Mucosa of descending colon (tissue), 3 donors: ENCODE results near the gene DNAJB13. TPM values are rescaled to one million over a fixed set of nuclear protein-coding genes. Genes with fewer than 3 reads are reported as not detected.

ENCODE experiments used
- ATAC-seq: fragments of 200-7000 bp; cut with Tn5 transposase; one replicate; pipeline ENCODE4 v1.9.1; 2020; ENCODE audit warnings: mild to moderate bottlenecking, moderate library complexity
- DNase-seq, 3 donors: peaks; one replicate each; pipeline ENCODE4 v3.0.0-alpha.2; 2020
- H3K36me3 ChIP-seq: fragments of 200-600 bp; one replicate; pipeline ENCODE4 v1.8.0; 2021; ENCODE audit warnings: low read depth, mild to moderate bottlenecking
- H3K4me1 ChIP-seq: fragments of 200-600 bp; one replicate; pipeline ENCODE4 v1.8.0; 2021; ENCODE audit warnings: low read depth, mild to moderate bottlenecking
- H3K4me3 ChIP-seq: fragments of 200-600 bp; one replicate; pipeline ENCODE4 v1.8.0; 2021; ENCODE audit warnings: mild to moderate bottlenecking
- H3K9me3 ChIP-seq: fragments of 200-600 bp; one replicate; pipeline ENCODE4 v1.8.0; 2021; ENCODE audit warnings: mild to moderate bottlenecking
- intact Hi-C, 2 donors: fragments of 100-400 bp; cut with DNase I in 1 of 2; cut with micrococcal nuclease in 1 of 2; formaldehyde crosslinking; loops; one replicate each; pipeline versions ENCODE4 v1.11.0 to v1.11.1; 2022; cut with DNase I, micrococcal nuclease
- total RNA-seq, 3 donors: library from RNA; stranded (reverse); fragmentation: NEBNext Ultra II Directional in 2 of 3; extraction: Animal tissue kit (Norgen Biotek cat#: 25700) in 2 of 3; gene quantifications; one replicate each; pipeline versions ENCODE4 v1.2.1 to v1.2.4, GENCODE V29; 2021 to 2023
- TF ChIP-seq, protein P1 (sequence below): fragments of 200-600 bp; IDR thresholded peaks from one replicate; pipeline ENCODE4 v1.8.0; 2022; ENCODE audit warnings: antibody characterized with exemption, mild to moderate bottlenecking
- donor health status: DM: no; HTN: no; CAD: no; lungs with moderate emphysema.
- donor health status: DM: no; HTN: no; CAD: no.
- donor health status: DM: no; HTN: yes; CAD: no.

The DNAJB13 gene
- total RNA-seq, 3 donors from 2014 or later: not detected

DNA sequence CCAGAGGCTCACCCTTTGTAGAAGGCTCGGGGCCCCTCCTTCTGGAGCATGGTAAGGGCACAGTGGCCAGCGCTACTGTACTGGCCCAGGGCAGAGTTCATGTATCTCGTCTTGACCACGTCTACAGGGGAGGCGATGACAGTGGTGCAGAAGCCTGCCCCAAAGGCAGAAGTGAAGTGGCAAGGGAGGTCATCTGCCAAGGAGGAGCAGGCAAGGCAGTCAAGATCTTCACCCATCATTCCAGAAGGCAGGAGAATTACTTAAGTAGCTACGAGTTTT, 24.6 kb downstream of the DNAJB13 start:
- peaks cover 25% of the 10 kb centered on the region for H3K4me1 ChIP-seq
- ATAC-seq (no peak), DNase-seq (no peak)
- no peak overlapping the region for H3K4me3 ChIP-seq
- intact Hi-C loops: no loop called here
- no peaks in the 10 kb centered on the region for H3K36me3 ChIP-seq
- TF ChIP-seq, protein P1, sequence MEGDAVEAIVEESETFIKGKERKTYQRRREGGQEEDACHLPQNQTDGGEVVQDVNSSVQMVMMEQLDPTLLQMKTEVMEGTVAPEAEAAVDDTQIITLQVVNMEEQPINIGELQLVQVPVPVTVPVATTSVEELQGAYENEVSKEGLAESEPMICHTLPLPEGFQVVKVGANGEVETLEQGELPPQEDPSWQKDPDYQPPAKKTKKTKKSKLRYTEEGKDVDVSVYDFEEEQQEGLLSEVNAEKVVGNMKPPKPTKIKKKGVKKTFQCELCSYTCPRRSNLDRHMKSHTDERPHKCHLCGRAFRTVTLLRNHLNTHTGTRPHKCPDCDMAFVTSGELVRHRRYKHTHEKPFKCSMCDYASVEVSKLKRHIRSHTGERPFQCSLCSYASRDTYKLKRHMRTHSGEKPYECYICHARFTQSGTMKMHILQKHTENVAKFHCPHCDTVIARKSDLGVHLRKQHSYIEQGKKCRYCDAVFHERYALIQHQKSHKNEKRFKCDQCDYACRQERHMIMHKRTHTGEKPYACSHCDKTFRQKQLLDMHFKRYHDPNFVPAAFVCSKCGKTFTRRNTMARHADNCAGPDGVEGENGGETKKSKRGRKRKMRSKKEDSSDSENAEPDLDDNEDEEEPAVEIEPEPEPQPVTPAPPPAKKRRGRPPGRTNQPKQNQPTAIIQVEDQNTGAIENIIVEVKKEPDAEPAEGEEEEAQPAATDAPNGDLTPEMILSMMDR: no peak
- no peaks in the 10 kb centered on the region for H3K9me3 ChIP-seq

DNA sequence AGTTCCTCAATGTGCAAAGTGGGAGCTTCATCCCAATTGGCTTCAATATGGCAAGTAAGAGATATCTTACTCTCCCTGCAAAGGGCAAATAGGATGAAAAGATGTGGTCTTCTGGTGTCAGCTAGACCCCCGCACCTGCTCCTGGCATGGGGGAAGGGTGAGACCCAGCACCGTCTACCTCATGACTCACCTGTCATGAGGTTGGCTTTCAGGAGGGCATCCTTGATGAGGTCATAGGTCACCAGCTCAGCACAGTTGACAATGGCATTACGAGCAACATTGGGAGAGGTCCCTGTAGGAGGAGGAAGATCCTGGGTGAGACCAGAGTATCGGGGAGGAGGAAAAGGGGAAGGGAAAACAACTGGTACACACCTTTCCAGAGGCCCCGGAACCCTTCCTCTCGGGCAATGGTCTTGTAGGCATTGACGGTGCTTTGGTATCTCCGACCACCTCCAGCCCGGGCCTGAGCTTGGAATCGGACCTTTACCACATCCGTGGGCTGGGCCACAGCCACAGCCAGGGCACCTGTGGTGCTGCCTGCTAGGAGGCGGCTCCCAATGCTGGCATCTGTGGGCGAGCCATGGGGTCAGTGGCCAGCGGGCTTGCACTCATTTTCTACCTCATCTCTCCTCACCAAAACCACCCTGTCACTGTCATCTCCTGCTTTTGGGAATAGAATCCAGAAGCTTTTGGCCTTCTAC, 25.8 kb downstream of the DNAJB13 start:
- H3K4me3 ChIP-seq: no peak overlapping the region
- H3K9me3 ChIP-seq: no peaks in the 10 kb centered on the region
- peaks cover 28% of the 10 kb centered on the region for H3K4me1 ChIP-seq
- H3K36me3 ChIP-seq: no peaks in the 10 kb centered on the region
- ATAC-seq: no peak
- peak in 1 of 3 donors; percentile 24 for DNase-seq
- TF ChIP-seq, protein P1: no peak
- intact Hi-C loops: no loop called here

DNA sequence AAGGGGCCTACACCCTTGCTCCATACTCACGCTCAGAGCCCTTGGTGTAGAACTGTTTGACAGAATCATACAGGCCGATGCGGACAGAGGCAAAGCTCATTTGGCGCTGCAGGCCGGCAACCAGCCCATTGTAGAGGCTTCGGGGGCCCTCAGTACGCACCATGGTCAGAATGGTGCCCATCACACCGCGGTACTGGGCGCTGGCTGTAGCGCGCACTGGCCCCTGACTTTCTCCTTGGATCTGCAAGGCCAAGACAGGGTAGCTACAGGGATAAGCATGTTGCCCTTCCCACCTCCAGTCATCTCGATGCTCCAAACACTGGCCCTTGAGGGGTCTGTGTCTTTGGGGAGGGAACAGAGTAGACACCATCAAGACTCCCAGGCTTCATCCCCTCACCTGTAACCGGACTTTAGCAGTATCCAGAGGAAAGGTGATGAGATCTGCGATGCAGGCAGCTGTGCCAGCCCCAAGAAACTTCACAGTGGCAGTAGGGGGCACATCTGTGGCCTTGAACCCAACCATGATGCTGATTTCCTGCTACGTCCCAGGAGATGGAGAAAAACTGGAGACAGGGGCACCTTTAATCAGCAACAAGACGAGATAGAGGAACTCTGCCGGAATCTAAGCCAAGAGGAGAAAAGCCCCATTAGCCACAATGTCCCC, 27.2 kb downstream of the DNAJB13 start:
- ATAC-seq: no peak
- no peak for DNase-seq
- Histone ChIP-seq H3K4me3 (no peak overlapping the region), H3K4me1 (peaks cover 31% of the 10 kb centered on the region), H3K9me3 (no peaks in the 10 kb centered on the region), H3K36me3 (no peaks in the 10 kb centered on the region)
- TF ChIP-seq, protein P1: no peak
- intact Hi-C loops: no loop called here

DNA sequence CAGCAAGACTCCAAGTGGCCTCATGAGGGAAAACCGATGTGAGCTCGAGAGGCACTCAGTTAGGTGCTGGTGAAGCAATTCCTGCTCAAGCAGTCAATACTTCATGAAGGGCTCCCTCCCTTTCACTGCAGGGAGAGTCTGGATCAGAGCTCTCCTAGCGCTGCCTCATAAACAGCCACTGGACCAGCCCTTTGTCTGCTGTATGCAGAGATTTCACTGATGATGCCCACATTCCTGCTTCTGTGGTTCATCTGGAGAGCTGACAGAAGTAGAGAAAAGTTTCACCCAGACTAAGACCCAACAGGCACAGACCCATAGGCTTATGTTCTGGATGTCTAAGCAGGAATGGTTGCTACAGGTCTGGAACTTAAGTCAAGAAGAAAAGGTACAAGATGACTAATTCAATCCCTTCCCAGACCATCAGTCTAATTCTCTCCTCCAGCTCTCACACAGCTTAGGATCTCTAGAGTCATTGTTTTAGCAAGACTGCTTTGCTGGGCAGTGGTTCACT, 27.8 kb downstream of the DNAJB13 start:
- ATAC-seq (no peak), DNase-seq (no peak)
- H3K36me3 ChIP-seq: no peaks in the 10 kb centered on the region
- intact Hi-C loops: no loop called here
- TF ChIP-seq, protein P1: no peak
- H3K4me1 ChIP-seq: peaks cover 28% of the 10 kb centered on the region
- no peaks in the 10 kb centered on the region for H3K9me3 ChIP-seq
- H3K4me3 ChIP-seq: no peak overlapping the region

DNA sequence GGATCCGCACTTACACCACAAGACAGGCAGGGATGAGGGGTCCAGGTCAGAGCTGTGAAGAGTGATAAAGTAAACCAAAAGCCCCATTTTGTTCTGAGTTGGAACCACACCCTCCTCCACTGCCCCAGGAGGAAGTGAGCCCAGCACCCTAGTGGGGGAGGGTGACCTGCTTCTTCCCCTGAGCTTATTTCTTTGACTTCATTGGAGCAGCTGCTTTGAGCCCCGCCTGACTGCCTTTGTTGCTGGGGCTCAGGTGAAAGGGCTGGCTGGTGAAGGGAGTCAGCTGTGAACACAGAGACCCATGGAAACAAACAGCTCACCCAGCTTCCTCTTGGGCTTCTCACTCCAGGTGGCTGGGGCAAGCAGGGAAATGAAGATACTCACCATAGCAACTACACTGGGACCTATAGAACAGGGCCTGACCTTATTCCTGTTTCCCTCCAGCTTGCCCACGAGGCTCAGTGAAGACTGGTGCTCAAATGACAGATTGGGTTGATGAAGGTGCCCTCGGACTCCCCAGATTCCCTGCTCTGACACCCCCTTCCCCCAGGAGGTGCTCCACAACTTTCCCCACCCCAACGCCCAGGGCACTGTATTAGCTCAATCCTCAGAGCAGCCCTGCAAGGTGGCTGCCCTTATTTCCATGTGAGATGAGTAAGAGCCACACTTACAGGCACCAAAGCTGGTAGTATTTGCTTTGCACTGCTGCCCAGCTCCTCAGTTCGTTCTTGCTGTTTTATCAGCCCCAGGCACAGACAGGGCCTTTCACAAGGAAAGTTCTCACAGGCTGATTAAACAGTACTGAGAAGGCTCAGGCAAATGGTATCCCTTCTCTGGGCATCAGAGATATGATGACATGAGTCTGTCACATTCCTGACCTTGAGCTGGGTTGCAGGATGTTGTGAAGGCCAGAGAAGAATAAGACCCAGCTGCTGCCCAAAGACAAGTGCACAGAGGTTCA, 29.5 kb downstream of the DNAJB13 start:
- peak; percentile 62 for ATAC-seq
- DNase-seq: peak; percentile 79 to 90 (median 84)
- H3K4me1 ChIP-seq: peaks cover 22% of the 10 kb centered on the region
- no peak overlapping the region for H3K4me3 ChIP-seq
- TF ChIP-seq, protein P1: no peak
- H3K9me3 ChIP-seq: no peaks in the 10 kb centered on the region
- intact Hi-C loops: no loop called here
- H3K36me3 ChIP-seq: no peaks in the 10 kb centered on the region
